Measurements from ENCODE around the gene PHF19. TPM values are rescaled to one million over a fixed set of nuclear protein-coding genes. Genes with fewer than 3 reads are reported as not detected.
A peak's percentile ranks its signal among the peaks of the same experiment; 100 is the strongest.

Gene PHF19
- polyA plus RNA-seq, 2 of the 4 experiments (the other 2 are of a cell fraction): 50.7 to 102 TPM

DNA sequence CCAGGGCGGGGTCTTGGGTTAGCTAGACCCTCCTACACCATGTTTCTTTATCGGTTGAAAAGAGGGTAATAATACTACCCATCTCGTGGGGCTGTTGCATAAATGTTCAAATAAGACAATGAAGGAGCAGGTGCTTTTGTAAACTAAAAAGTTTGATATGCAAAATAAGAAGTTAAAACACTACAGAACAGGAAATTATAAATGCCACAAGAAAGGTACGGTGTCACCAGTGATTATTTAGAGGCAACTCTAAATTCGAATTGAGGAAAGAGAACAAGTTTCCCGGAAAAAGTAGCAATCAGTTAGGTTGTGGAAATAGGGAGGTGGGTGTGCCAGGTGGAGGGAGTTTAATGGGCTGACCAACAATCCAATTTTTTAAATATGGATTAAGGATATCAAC, 2.5 kb upstream of the PHF19 start (continued):
- TF ChIP-seq CEBPB (IDR thresholded peaks at IDR 0.05) (no peak), RARB (CRISPR knock-in tag; IDR thresholded peaks at IDR 0.05) (no peak), SMC3 (IDR thresholded peaks at IDR 0.05) (no peak)

- H3K27ac ChIP-seq: peak overlapping the region; percentile 99
- TF ChIP-seq RCOR1 (IDR thresholded peaks at IDR 0.05; ENCODE audit: low read depth, low read length) (no peak), JUNB (IDR thresholded peaks at IDR 0.05) (no peak), RARB (CRISPR knock-in tag; IDR thresholded peaks at IDR 0.05) (no peak), NFE2L2 (conservative IDR thresholded peaks at IDR 0.05; ENCODE audit: low read length) (no peak), ZC3H11A (IDR thresholded peaks at IDR 0.05) (no peak), POLR2A (IDR thresholded peaks at IDR 0.05; ENCODE audit: low read length) (no peak), KDM1A (IDR thresholded peaks at IDR 0.05; ENCODE audit: low read depth) (no peak), RAD21 (conservative IDR thresholded peaks at IDR 0.05 in 1 of 2, IDR thresholded peaks at IDR 0.05 in 1 of 2) (no peak), JUN (IDR thresholded peaks at IDR 0.05) (no peak), ZSCAN20 (CRISPR knock-in tag; IDR thresholded peaks at IDR 0.05) (no peak), RFX5 (IDR thresholded peaks at IDR 0.05) (no peak), BCL3 (IDR thresholded peaks at IDR 0.05) (no peak), GATA3 (IDR thresholded peaks at IDR 0.05; ENCODE audit: borderline replicate concordance) (no peak), BHLHE40 (IDR thresholded peaks at IDR 0.05; ENCODE audit: low read depth, low read length) (no peak), ESRRA (IDR thresholded peaks at IDR 0.05; ENCODE audit: borderline replicate concordance, low read length) (no peak), TFCP2L1 (CRISPR knock-in tag; IDR thresholded peaks at IDR 0.05) (no peak), ZFP36 (IDR thresholded peaks at IDR 0.05; ENCODE audit: borderline replicate concordance, partially characterized antibody) (no peak)
- peak overlapping the region; percentile 93 for H3K4me2 ChIP-seq
- FAIRE-seq: no peak
- WGBS (ENCODE audit: missing lambda C conversion rate): 86% methylated on average over 8 of the region's 8 CpGs
- CTCF ChIA-PET: interaction anchor here (0.6 to 1.7 kb wide), 3 partner anchors 45 to 182 kb away, joined by 3 to 5 read pairs (median 3); no protein-coding TSS in a partner anchor
- no peak for DNase-seq (ENCODE audit: low read depth in 1 of 2, low spot score in 1 of 2)
- ATAC-seq: no peak
- peaks cover 38% of the 10 kb centered on the region for H3K4me1 ChIP-seq
- H3K9me3 ChIP-seq: no peaks in the 10 kb centered on the region
- H3K4me3 ChIP-seq: peak overlapping the region; percentile 86
- POLR2A ChIA-PET: no interaction called here
Observed at GRCh38 chr9:120878188-120879130, 1.5 kb upstream of the PHF19 start.

DNA sequence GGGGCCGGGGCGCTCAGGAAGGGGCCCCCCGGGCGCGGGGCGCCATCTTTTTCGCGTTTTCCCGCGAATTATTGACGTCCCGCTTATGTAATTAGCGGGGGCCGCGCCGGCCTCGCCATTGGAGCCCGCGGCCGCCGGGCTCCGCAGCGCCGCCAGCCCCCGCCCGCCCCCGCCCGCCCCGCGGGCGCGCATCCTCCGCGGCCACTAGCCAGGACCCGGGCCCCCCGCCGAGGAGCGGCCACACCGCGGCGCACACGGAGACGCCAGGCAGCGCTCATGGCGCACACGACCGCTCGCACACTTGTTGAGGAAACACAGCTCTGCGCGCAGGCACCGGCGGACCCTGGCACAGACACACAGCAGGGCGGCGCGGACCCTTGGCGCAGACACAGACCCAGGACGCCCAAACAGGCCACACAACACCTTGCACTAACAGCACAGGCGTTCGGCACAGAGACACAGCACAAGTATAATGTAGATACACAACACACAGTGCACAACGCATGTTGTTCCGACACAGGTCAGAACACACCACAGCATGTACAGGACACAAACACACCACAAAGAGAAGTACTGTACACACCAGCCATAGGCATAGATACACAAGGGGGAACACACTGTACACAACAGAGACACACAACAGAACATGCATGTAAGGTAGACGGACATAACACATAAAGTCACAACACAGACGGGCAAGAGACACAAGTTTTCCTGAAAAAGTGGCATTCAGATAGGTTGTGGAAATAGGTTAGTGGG, 467 bp upstream of the PHF19 start:
- H3K4me3 ChIP-seq: peak overlapping the region; percentile 86
- no peaks in the 10 kb centered on the region for H3K9me3 ChIP-seq
- peak overlapping the region; percentile 99 for H3K27ac ChIP-seq
- peak; percentile 74 to 83 for DNase-seq (ENCODE audit: low read depth in 1 of 2, low spot score in 1 of 2)
- CTCF ChIA-PET: interaction anchor here (1.7 kb wide), 1 partner anchor 59 kb away, joined by 5 read pairs; no protein-coding TSS in a partner anchor
- H3K4me1 ChIP-seq: peaks cover 47% of the 10 kb centered on the region
- no peak for FAIRE-seq
- TF ChIP-seq BCL3 (IDR thresholded peaks at IDR 0.05): 0 out of 3 replicates have a peak, but pooled peaks have one; percentile 46
- peak; percentile 44; the same call in 2 of the 3 replicates for TF ChIP-seq SMC3 (IDR thresholded peaks at IDR 0.05)
- no peak for TF ChIP-seq HOXB5 (CRISPR knock-in tag; IDR thresholded peaks at IDR 0.05)
- no peak for TF ChIP-seq EHMT2 (IDR thresholded peaks at IDR 0.05; ENCODE audit: low read depth)
- TF ChIP-seq JUN (IDR thresholded peaks at IDR 0.05): peak; percentile 42 to 76; a peak in 3 of 5 replicates
- TF ChIP-seq POLR2A (IDR thresholded peaks at IDR 0.05; ENCODE audit: low read length): peak; percentile 70
- TF ChIP-seq E2F6 (IDR thresholded peaks at IDR 0.05; ENCODE audit: borderline replicate concordance, low read depth): peak; percentile 70
- TF ChIP-seq TP53 (CRISPR knock-in tag; IDR thresholded peaks at IDR 0.05): 0 out of 2 replicates have a peak, but pooled peaks have one; percentile 38
- TF ChIP-seq, protein P1, sequence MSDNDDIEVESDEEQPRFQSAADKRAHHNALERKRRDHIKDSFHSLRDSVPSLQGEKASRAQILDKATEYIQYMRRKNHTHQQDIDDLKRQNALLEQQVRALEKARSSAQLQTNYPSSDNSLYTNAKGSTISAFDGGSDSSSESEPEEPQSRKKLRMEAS (IDR thresholded peaks at IDR 0.05): peak; percentile 71
- no peak for TF ChIP-seq RAD21 (conservative IDR thresholded peaks at IDR 0.05 in 1 of 2, IDR thresholded peaks at IDR 0.05 in 1 of 2)
- 5% methylated on average over 7 of the region's 63 CpGs for WGBS (ENCODE audit: missing lambda C conversion rate)
- H3K4me2 ChIP-seq: peak overlapping the region; percentile 93
- ATAC-seq: peak; percentile 29 to 35
- POLR2A ChIA-PET: no interaction called here
